H1 (cell line): ENCODE results near the gene DBH. TPM values are rescaled to one million over a fixed set of nuclear protein-coding genes. Genes with fewer than 3 reads are reported as not detected.

Experiments used
- CTCF ChIA-PET: fragments of 300-600 bp; sonication (Branson Sonifier 250); formaldehyde crosslinking; loops from one replicate; lab custom pipeline; 2021; ENCODE audit not compliant: partially characterized antibody; lab: Charles Lee
- POLR2A ChIA-PET: fragments of 300-600 bp; sonication (Branson Sonifier 250); formaldehyde crosslinking; loops from one replicate; lab custom pipeline; 2021; ENCODE audit warnings: inconsistent platforms; ENCODE audit not compliant: partially characterized antibody; lab: Charles Lee
- DNase-seq, 2 experiments: peaks; one replicate each; pipeline versions ENCODE4 v3.0.0 to v3.0.0-alpha.2; 2010 to 2022; ENCODE audit warnings: low spot score in 2 of 2, low read depth in 1 of 2, mixed read lengths in 1 of 2
- FAIRE-seq: peaks from 2 replicates; lab custom pipeline; 2011; peaks lifted over from hg19 to GRCh38; lab: Jason Lieb, UNC
- H2AFZ ChIP-seq: 2 replicates; pipeline ENCODE4 v1.8.1; 2012; ENCODE audit warnings: low read length, inconsistent platforms
- H2AK5ac ChIP-seq: 2 replicates; pipeline ENCODE4 v1.6.1; 2013; ENCODE audit warnings: low read depth, low read length
- H2BK120ac ChIP-seq: replicated peaks from 2 replicates; pipeline ENCODE3; 2013; ENCODE audit warnings: low read depth, low read length, inconsistent platforms
- H2BK12ac ChIP-seq: 2 replicates; pipeline ENCODE4 v1.6.1; 2013; ENCODE audit warnings: low read depth, low read length
- H2BK15ac ChIP-seq: 2 replicates; pipeline ENCODE4 v1.6.1; 2013; ENCODE audit warnings: low read length
- H2BK20ac ChIP-seq: 2 replicates; pipeline ENCODE4 v1.6.1; 2013; ENCODE audit warnings: low read length
- H2BK5ac ChIP-seq: 2 replicates; pipeline ENCODE4 v1.6.1; 2013; ENCODE audit warnings: low read depth, low read length
- H3K14ac ChIP-seq: 2 replicates; pipeline ENCODE4 v1.6.1; 2013; ENCODE audit warnings: inconsistent platforms; ENCODE audit not compliant: insufficient read length
- H3K18ac ChIP-seq: 2 replicates; pipeline ENCODE4 v1.6.1; 2013; ENCODE audit warnings: low read length; ENCODE audit errors: extremely low read depth
- H3K23ac ChIP-seq: 2 replicates; pipeline ENCODE4 v1.6.1; 2013; ENCODE audit warnings: inconsistent platforms; ENCODE audit not compliant: insufficient read length
- H3K23me2 ChIP-seq: 2 replicates; pipeline ENCODE4 v1.6.1; 2013; ENCODE audit warnings: low read depth, low read length
- H3K27ac ChIP-seq: 2 replicates; pipeline ENCODE4 v1.6.1; 2011; ENCODE audit warnings: low read depth, low read length, inconsistent platforms
- H3K27me3 ChIP-seq, 4 experiments: replicated peaks in 1 of 4; 1 replicate in 1 of 4; 2 replicates in 3 of 4; pipeline versions ENCODE4 v1.6.1 to v1.8.1; 2011 to 2013; ENCODE audit warnings: low read length in 3 of 4, mild to moderate bottlenecking in 3 of 4, inconsistent platforms in 2 of 4, mixed read lengths in 2 of 4, moderate library complexity in 1 of 4; ENCODE audit not compliant: control insufficient read depth in 3 of 4, insufficient read depth in 3 of 4; ENCODE audit errors: extremely low read depth in 1 of 4
- H3K36me3 ChIP-seq, 4 experiments: 2 replicates each; pipeline versions ENCODE4 v1.6.1 to v1.8.1; 2011 to 2013; ENCODE audit warnings: mild to moderate bottlenecking in 4 of 4, low read length in 3 of 4, moderate library complexity in 2 of 4, control low read depth in 1 of 4, inconsistent platforms in 1 of 4; ENCODE audit not compliant: insufficient read depth in 4 of 4, control insufficient read depth in 2 of 4
- H3K4ac ChIP-seq: replicated peaks from 2 replicates; pipeline ENCODE3; 2013; ENCODE audit warnings: low read length, low read depth, mixed read lengths, inconsistent platforms; ENCODE audit not compliant: insufficient read length
- H3K4me1 ChIP-seq, 4 experiments: replicated peaks in 1 of 4; 1 replicate in 1 of 4; 2 replicates in 3 of 4; pipeline versions ENCODE4 v1.6.1 to v1.8.1; 2011 to 2013; ENCODE audit warnings: low read length in 3 of 4, inconsistent platforms in 2 of 4, mixed read lengths in 1 of 4; ENCODE audit not compliant: insufficient read depth in 4 of 4, control insufficient read depth in 3 of 4
- H3K4me2 ChIP-seq, 2 experiments: 2 replicates each; pipeline versions ENCODE4 v1.6.1 to v1.8.1; 2011 to 2013; ENCODE audit warnings: low read depth in 2 of 2, low read length in 2 of 2, control low read depth in 1 of 2, inconsistent platforms in 1 of 2, mild to moderate bottlenecking in 1 of 2; ENCODE audit not compliant: insufficient read depth in 1 of 2
- H3K4me3 ChIP-seq, 4 experiments: fragments of 200-600, 300-600 bp in 1 of 4; sonication (generic), shearing (Covaris generic), sonication (Bioruptor Twin) in 1 of 4; 2 replicates each; pipeline versions ENCODE4 v1.5.1 to v1.8.1; 2011 to 2016; ENCODE audit warnings: low read length in 4 of 4, low read depth in 3 of 4, control low read depth in 2 of 4, inconsistent platforms in 2 of 4, mild to moderate bottlenecking in 2 of 4, mixed read lengths in 1 of 4, moderate library complexity in 1 of 4; ENCODE audit not compliant: insufficient read depth in 2 of 4; ENCODE audit errors: extremely low read depth in 1 of 4
- H3K56ac ChIP-seq: replicated peaks from 2 replicates; pipeline ENCODE3; 2013; ENCODE audit warnings: low read depth, mild to moderate bottlenecking, mixed read lengths, low read length, inconsistent platforms; ENCODE audit not compliant: insufficient read length
- H3K79me1 ChIP-seq: 2 replicates; pipeline ENCODE4 v1.6.1; 2013; ENCODE audit warnings: low read depth, low read length, control low read depth
- H3K79me2 ChIP-seq, 2 experiments: 2 replicates each; pipeline versions ENCODE4 v1.6.1 to v1.8.1; 2012 to 2013; ENCODE audit warnings: low read length in 2 of 2, mild to moderate bottlenecking in 2 of 2, inconsistent platforms in 1 of 2; ENCODE audit not compliant: insufficient read depth in 2 of 2, control insufficient read depth in 1 of 2
- H3K9ac ChIP-seq, 4 experiments: replicated peaks in 1 of 4; 1 replicate in 1 of 4; 2 replicates in 3 of 4; pipeline versions ENCODE4 v1.6.1 to v1.8.1; 2011 to 2013; ENCODE audit warnings: low read depth in 3 of 4, low read length in 3 of 4, control low read depth in 2 of 4, mild to moderate bottlenecking in 2 of 4, moderate library complexity in 2 of 4, inconsistent platforms in 1 of 4; ENCODE audit errors: extremely low read depth in 1 of 4
- H3K9me3 ChIP-seq, 2 experiments: 2 replicates each; pipeline versions ENCODE4 v1.6.1 to v1.8.1; 2012 to 2013; ENCODE audit warnings: mild to moderate bottlenecking in 2 of 2, moderate library complexity in 2 of 2, control low read depth in 1 of 2, inconsistent platforms in 1 of 2, low read depth in 1 of 2, low read length in 1 of 2, mixed read lengths in 1 of 2; ENCODE audit not compliant: insufficient read depth in 2 of 2
- H4K20me1 ChIP-seq, 2 experiments: replicated peaks in 1 of 2; 2 replicates each; pipeline versions ENCODE3 to v1.8.1; 2011 to 2013; ENCODE audit warnings: inconsistent platforms in 2 of 2, low read length in 2 of 2, mild to moderate bottlenecking in 1 of 2; ENCODE audit not compliant: insufficient read depth in 2 of 2, control insufficient read depth in 1 of 2
- H4K5ac ChIP-seq: 2 replicates; pipeline ENCODE4 v1.6.1; 2013; ENCODE audit warnings: low read length, low read depth, mixed read lengths, inconsistent platforms; ENCODE audit not compliant: insufficient read length
- H4K8ac ChIP-seq: 2 replicates; pipeline ENCODE4 v1.8.0; 2013; ENCODE audit warnings: mild to moderate bottlenecking, moderate library complexity, low read length, inconsistent platforms; ENCODE audit not compliant: insufficient read depth; ENCODE audit errors: extremely low read depth
- H4K91ac ChIP-seq: replicated peaks from 2 replicates; pipeline ENCODE3; 2013; ENCODE audit warnings: low read length, mixed read lengths, inconsistent platforms; ENCODE audit not compliant: insufficient read length
- HDAC2 ChIP-seq, 2 experiments: fragments of 300-600 bp in 1 of 2; sonication (generic) in 1 of 2; IDR thresholded peaks; 2 replicates each; pipeline ENCODE4 v1.6.1; 2011 to 2012; ENCODE audit warnings: low read depth in 2 of 2, low read length in 2 of 2, mild to moderate bottlenecking in 2 of 2, moderate library complexity in 2 of 2, borderline replicate concordance in 1 of 2, inconsistent platforms in 1 of 2
- JUN ChIP-seq: IDR thresholded peaks from 2 replicates; pipeline ENCODE4 v1.6.1; 2011; ENCODE audit warnings: low read depth, mild to moderate bottlenecking, improper control_type of control experiment, low read length
- KDM1A ChIP-seq: fragments of 200-600, 300-600 bp; sonication (generic); IDR thresholded peaks from 2 replicates; pipeline ENCODE4 v1.7.1; 2016; ENCODE audit warnings: mild to moderate bottlenecking, low read length, borderline replicate concordance
- WGBS, 2 experiments: shearing (Covaris generic) in 1 of 2; methylation state at CpG; one replicate each; pipeline versions ENCODE4 v1.1.6 to v1.1.7; 2013 to 2015; ENCODE audit warnings: low lambda C conversion rate in 2 of 2, mixed read lengths in 2 of 2, inconsistent platforms in 1 of 2, low coverage in 1 of 2, missing lambda C conversion rate in 1 of 2; ENCODE audit not compliant: insufficient replicate concordance in 2 of 2, insufficient coverage in 1 of 2, insufficient read length in 1 of 2; ENCODE audit errors: extremely low coverage in 1 of 2, missing lambda C conversion rate in 1 of 2; 5-methylcytosine and 5-hydroxymethylcytosine counted together
- polyA plus RNA-seq, 7 experiments: library from polyadenylated mRNA; depleted of rRNA in 3 of 7; stranded (reverse) in 5 of 7; unstranded in 2 of 7; fragments of >200 nt in 5 of 7; fragments of 200-250 nt in 2 of 7; gene quantifications; 1 replicate in 5 of 7; 2 replicates in 1 of 7; 4 replicates in 1 of 7; pipeline versions ENCODE4 v1.2.1 to v1.2.3, GENCODE V29; 2011 to 2013; ENCODE audit warnings: missing spikeins in 2 of 7, mixed read lengths in 2 of 7
- total RNA-seq: library from RNA; stranded (reverse); fragmentation: NEBNext Ultra II Directional; extraction: Animal tissue kit (Norgen Biotek cat#: 25700); gene quantifications from 2 replicates; pipeline ENCODE4 v1.2.1, GENCODE V29; 2021

Gene DBH
- total and polyA plus RNA-seq, 2 of the 8 experiments (the other 6 are each of a cell fraction or from before 2014, with no cell fraction given), result 0.18 TPM; not detected in 1

DNA sequence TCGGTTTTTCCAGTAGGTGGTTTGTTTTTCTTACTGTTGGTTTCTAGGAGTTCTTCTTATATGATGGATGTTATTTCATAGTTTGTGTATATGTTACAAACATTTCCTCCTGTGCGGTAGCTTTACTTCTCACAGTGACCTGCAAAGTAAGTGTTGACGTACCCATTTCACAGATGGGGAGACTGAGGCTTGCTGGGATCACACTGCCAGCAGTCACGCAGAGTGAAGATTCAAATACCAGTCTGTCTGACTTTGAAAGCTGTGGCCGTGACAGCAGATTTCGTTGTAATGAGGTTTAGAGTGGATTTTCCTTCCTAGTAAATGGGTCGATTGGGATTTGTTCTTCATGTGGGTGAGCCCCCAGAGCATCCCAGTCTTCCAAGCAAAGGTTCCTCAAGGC is 13.0 kb downstream of the DBH start:
- H3K9ac ChIP-seq, result no peak overlapping the region
- H4K8ac ChIP-seq, result no peak overlapping the region
- H3K36me3 ChIP-seq, result no peaks in the 10 kb centered on the region
- H3K23ac ChIP-seq, result no peak overlapping the region
- H3K27me3 ChIP-seq, result no peaks in the 10 kb centered on the region
- H4K91ac ChIP-seq, result no peak overlapping the region
- CTCF ChIA-PET, result interaction anchor here (3.4 kb wide), 1 partner anchor 13 kb away, joined by 11 read pairs; the partner anchor contains the start of gene DBH
- 92% methylated on average over 7 of the region's 7 CpGs; no CpG with 5 or more reads in 1 of the 2 experiments for WGBS, 2 experiments
- no peak for DNase-seq
- H3K9me3 ChIP-seq, result no peaks in the 10 kb centered on the region
- 0 out of 2 replicates have a peak, but pooled peaks cover 1% of the 10 kb centered on the region for H3K23me2 ChIP-seq
- no peak for FAIRE-seq
- TF ChIP-seq KDM1A (peak; percentile 91), HDAC2 (IDR thresholded peaks at IDR 0.05; ENCODE audit: borderline replicate concordance in 1 of 2, low read depth in 2 of 2, low read length in 2 of 2) (0 out of 4 replicates have a peak, but pooled peaks of 1 of the 2 experiments have one; percentile 64), JUN (no peak)
- H3K18ac ChIP-seq, result no peak overlapping the region
- no peak overlapping the region for H2BK12ac ChIP-seq
- no peak overlapping the region for H3K4me2 ChIP-seq
- no peak overlapping the region for H4K5ac ChIP-seq
- H2AK5ac ChIP-seq, result no peak overlapping the region
- no peak overlapping the region for H3K4ac ChIP-seq
- no peak overlapping the region for H3K56ac ChIP-seq
- H2BK15ac ChIP-seq, result no peak overlapping the region
- no peaks in the 10 kb centered on the region for H3K79me2 ChIP-seq
- no peaks in the 10 kb centered on the region for H4K20me1 ChIP-seq
- POLR2A ChIA-PET, result no interaction called here
- no peak overlapping the region for H2BK20ac ChIP-seq
- no peak overlapping the region for H3K27ac ChIP-seq
- H3K79me1 ChIP-seq, result no peaks in the 10 kb centered on the region; the same call in 1 of the 2 replicates
- no peak overlapping the region for H3K4me3 ChIP-seq
- no peak overlapping the region for H2BK120ac ChIP-seq
- H2BK5ac ChIP-seq, result no peak overlapping the region
- H2AFZ ChIP-seq, result no peak overlapping the region
- no peak overlapping the region for H3K14ac ChIP-seq
- H3K4me1 ChIP-seq, result peaks cover 0 to 5% (median 0%) of the 10 kb centered on the region in 4 experiments; a peak in 2 of 7 replicates
